Heart left ventricle (tissue), 13 donors: ENCODE data around the gene MRPL9.

Experiments used
- CTCF ChIP-seq, 12 donors: fragments of 200-600 bp; sonication (generic) in 4 of 12; IDR thresholded peaks; one replicate each; pipeline versions ENCODE4 v1.5.0 to v1.8.0; 2018 to 2022; ENCODE audit warnings: antibody characterized with exemption in 12 of 12, mild to moderate bottlenecking in 5 of 12
- POLR2A ChIP-seq, 2 donors: fragments of 450-650 bp; IDR thresholded peaks; one replicate each; pipeline ENCODE4 v1.6.1; 2017; ENCODE audit warnings: antibody characterized with exemption in 2 of 2, mild to moderate bottlenecking in 2 of 2, moderate library complexity in 2 of 2
- donor health status: ischemic (EF 13 %, LVEDD 7.1; RV severe dilation, severe dysfunction).
- donor health status: DM: no; HTN: yes; CAD: no.
- donor health status: DM: no; HTN: no; CAD: no.
- donor health status: ischemic (EF 25% LVEDD 6.9; RV normal size, moderate dysfunction).
- donor health status: ischemic (EF 25% LVEDD 5.7; RV mildly dilated, moderate dysfunction).
- donor health status: ischemic (EF 35%, LVEDD 5.7; RV mildly dilated, moderate dysfunction).
- donor health status: nonischemic (EF 11% LVEDD 7.7; RV severe dilation, severe dysfunction).
- donor health status: DM: yes; HTN: yes; CAD: no.
- donor health status: PGD.
- donor health status: ischemic (EF 29% LVEDD 5.4; RV normal size, mild dysfunction).
- donor health status: nonischemic (EF 23%, LVEDD 6.1; RV moderate dilation, normal function).

GRCh38 chr1:151718666-151719065, 44.6 kb downstream of the MRPL9 start:
- TF ChIP-seq CTCF (IDR thresholded peaks at IDR 0.05): no peak
- TF ChIP-seq POLR2A (IDR thresholded peaks at IDR 0.05): no peak
